DOHH2 (cell line): ENCODE measurements around the gene TAF4.

Experiments
- H3F3A ChIP-seq: fragments of 200-600 bp; sonication (generic), shearing (Covaris generic); 2 replicates; pipeline ENCODE4 v1.6.0; 2016; ENCODE audit warnings: antibody characterized with exemption, mild to moderate bottlenecking; ENCODE audit not compliant: control insufficient read depth, insufficient read depth
- H3K27ac ChIP-seq: fragments of 200-600 bp; sonication (generic); 2 replicates; pipeline ENCODE4 v1.5.1; 2014; ENCODE audit warnings: low read depth, mild to moderate bottlenecking, low read length, moderate library complexity
- H3K27me3 ChIP-seq: fragments of 200-600 bp; sonication (generic); 2 replicates; pipeline ENCODE4 v1.6.1; 2014; ENCODE audit warnings: mild to moderate bottlenecking, low read length, mixed read lengths; ENCODE audit not compliant: control insufficient read depth
- H3K36me3 ChIP-seq: fragments of 200-600 bp; sonication (generic); 2 replicates; pipeline ENCODE4 v1.6.1; 2014; ENCODE audit warnings: mild to moderate bottlenecking, low read length, moderate library complexity, mixed read lengths; ENCODE audit not compliant: control insufficient read depth
- H3K4me1 ChIP-seq: fragments of 200-600 bp; sonication (generic); 2 replicates; pipeline ENCODE4 v1.6.1; 2014; ENCODE audit warnings: mild to moderate bottlenecking, low read length, mixed read lengths; ENCODE audit not compliant: control insufficient read depth
- H3K4me2 ChIP-seq: fragments of 200-600 bp; sonication (generic); 2 replicates; pipeline ENCODE4 v1.6.0; 2014; ENCODE audit warnings: mild to moderate bottlenecking, low read length, moderate library complexity
- H3K4me3 ChIP-seq: fragments of 200-600 bp; sonication (generic); 2 replicates; pipeline ENCODE4 v1.5.1; 2014; ENCODE audit warnings: mild to moderate bottlenecking, low read length, mixed read lengths
- H3K79me2 ChIP-seq: fragments of 200-600 bp; sonication (generic); 2 replicates; pipeline ENCODE4 v1.6.1; 2014; ENCODE audit warnings: mild to moderate bottlenecking, low read length, mixed read lengths; ENCODE audit not compliant: control insufficient read depth
- H3K9me2 ChIP-seq: fragments of 200-600 bp; sonication (generic); replicated peaks from 2 replicates; pipeline ENCODE4 v1.6.1; 2014; ENCODE audit warnings: mild to moderate bottlenecking, low read length, mixed read lengths; ENCODE audit not compliant: control insufficient read depth
- H3K9me3 ChIP-seq: fragments of 200-600 bp; sonication (generic); 2 replicates; pipeline ENCODE4 v1.6.1; 2014; ENCODE audit warnings: antibody characterized with exemption, low read length, mixed read lengths; ENCODE audit not compliant: control insufficient read depth, insufficient read depth
- H4K20me1 ChIP-seq: fragments of 200-600 bp; sonication (generic); 2 replicates; pipeline ENCODE4 v1.6.0; 2014; ENCODE audit warnings: low read depth, mild to moderate bottlenecking, antibody characterized with exemption, low read length, moderate library complexity; ENCODE audit not compliant: control insufficient read depth, insufficient read depth
- CTCF ChIP-seq: fragments of 200-600 bp; sonication (generic); IDR thresholded peaks from one replicate; pipeline ENCODE4 v1.5.1; 2014; ENCODE audit warnings: antibody characterized with exemption, mild to moderate bottlenecking, low read depth, low read length; ENCODE audit not compliant: poor library complexity, severe bottlenecking
- EZH2phosphoT487 ChIP-seq: fragments of 200-600 bp; sonication (generic); IDR thresholded peaks from 2 replicates; pipeline ENCODE4 v1.6.1; 2017; ENCODE audit warnings: borderline replicate concordance, mild to moderate bottlenecking, antibody characterized with exemption, low read length, moderate library complexity, mixed read lengths

The TAF4 gene

GRCh38 chr20:61958773-61959700 is 106.6 kb downstream of the TAF4 start:
- no peaks in the 10 kb centered on the region for H3K9me3 ChIP-seq
- H3K4me1 ChIP-seq: no peaks in the 10 kb centered on the region
- H3K4me2 ChIP-seq: no peak overlapping the region
- no peak overlapping the region for H3K27ac ChIP-seq
- peaks cover 5% of the 10 kb centered on the region; the same call in 1 of the 2 replicates for H3K27me3 ChIP-seq
- H4K20me1 ChIP-seq: no peaks in the 10 kb centered on the region
- H3K79me2 ChIP-seq: no peaks in the 10 kb centered on the region
- TF ChIP-seq CTCF (no peak), EZH2phosphoT487 (no peak)
- no peaks in the 10 kb centered on the region for H3K9me2 ChIP-seq
- no peak overlapping the region for H3K4me3 ChIP-seq
- no peaks in the 10 kb centered on the region for H3K36me3 ChIP-seq
- H3F3A ChIP-seq: no peaks in the 10 kb centered on the region

- Histone ChIP-seq H3F3A (no peaks in the 10 kb centered on the region), H3K36me3 (no peaks in the 10 kb centered on the region), H3K9me3 (no peaks in the 10 kb centered on the region), H3K4me2 (no peak overlapping the region), H3K9me2 (no peaks in the 10 kb centered on the region), H3K4me3 (no peak overlapping the region), H3K27me3 (peaks cover 5% of the 10 kb centered on the region; the same call in 1 of the 2 replicates), H3K4me1 (no peaks in the 10 kb centered on the region), H3K79me2 (no peaks in the 10 kb centered on the region), H4K20me1 (no peaks in the 10 kb centered on the region), H3K27ac (no peak overlapping the region)
- no peak for TF ChIP-seq EZH2phosphoT487
- TF ChIP-seq CTCF: no peak
These were observed 107.5 kb downstream of the TAF4 start for GRCh38 chr20:61957961-61958715.

- H3K4me2 ChIP-seq: no peak overlapping the region
- H3K9me3 ChIP-seq: no peaks in the 10 kb centered on the region
- H3K4me3 ChIP-seq: no peak overlapping the region
- H3K79me2 ChIP-seq: no peaks in the 10 kb centered on the region
- H3K36me3 ChIP-seq: no peaks in the 10 kb centered on the region
- no peaks in the 10 kb centered on the region for H3K9me2 ChIP-seq
- no peak for TF ChIP-seq CTCF
- TF ChIP-seq EZH2phosphoT487: no peak
- no peak overlapping the region for H3K27ac ChIP-seq
- peaks cover 5% of the 10 kb centered on the region; the same call in 1 of the 2 replicates for H3K27me3 ChIP-seq
- no peaks in the 10 kb centered on the region for H3F3A ChIP-seq
- no peaks in the 10 kb centered on the region for H3K4me1 ChIP-seq
- no peaks in the 10 kb centered on the region for H4K20me1 ChIP-seq
These were observed 109.0 kb downstream of the TAF4 start for GRCh38 chr20:61956396-61957342.
